Mucosa of descending colon (tissue), 3 donors: ENCODE data around the gene CCDC17. TPM values are rescaled to one million over a fixed set of nuclear protein-coding genes. Genes with fewer than 3 reads are reported as not detected.

ENCODE experiments used
- ATAC-seq: fragments of 200-7000 bp; cut with Tn5 transposase; one replicate; pipeline ENCODE4 v1.9.1; 2020; ENCODE audit warnings: mild to moderate bottlenecking, moderate library complexity
- DNase-seq, 3 donors: peaks; one replicate each; pipeline ENCODE4 v3.0.0-alpha.2; 2020
- H3K36me3 ChIP-seq: fragments of 200-600 bp; one replicate; pipeline ENCODE4 v1.8.0; 2021; ENCODE audit warnings: low read depth, mild to moderate bottlenecking
- H3K4me1 ChIP-seq: fragments of 200-600 bp; one replicate; pipeline ENCODE4 v1.8.0; 2021; ENCODE audit warnings: low read depth, mild to moderate bottlenecking
- H3K4me3 ChIP-seq: fragments of 200-600 bp; one replicate; pipeline ENCODE4 v1.8.0; 2021; ENCODE audit warnings: mild to moderate bottlenecking
- H3K9me3 ChIP-seq: fragments of 200-600 bp; one replicate; pipeline ENCODE4 v1.8.0; 2021; ENCODE audit warnings: mild to moderate bottlenecking
- CTCF ChIP-seq: fragments of 200-600 bp; IDR thresholded peaks from one replicate; pipeline ENCODE4 v1.8.0; 2022; ENCODE audit warnings: antibody characterized with exemption, mild to moderate bottlenecking
- intact Hi-C, 2 donors: fragments of 100-400 bp; cut with DNase I in 1 of 2; cut with micrococcal nuclease in 1 of 2; formaldehyde crosslinking; loops; one replicate each; pipeline versions ENCODE4 v1.11.0 to v1.11.1; 2022; cut with DNase I, micrococcal nuclease
- total RNA-seq, 3 donors: library from RNA; stranded (reverse); fragmentation: NEBNext Ultra II Directional in 2 of 3; extraction: Animal tissue kit (Norgen Biotek cat#: 25700) in 2 of 3; gene quantifications; one replicate each; pipeline versions ENCODE4 v1.2.1 to v1.2.4, GENCODE V29; 2021 to 2023
- donor health status: DM: no; HTN: no; CAD: no; lungs with moderate emphysema.
- donor health status: DM: no; HTN: no; CAD: no.
- donor health status: DM: no; HTN: yes; CAD: no.

Gene CCDC17
- total RNA-seq, 3 donors from 2014 or later = 4.1 to 6.8 (median 6.0) TPM

DNA sequence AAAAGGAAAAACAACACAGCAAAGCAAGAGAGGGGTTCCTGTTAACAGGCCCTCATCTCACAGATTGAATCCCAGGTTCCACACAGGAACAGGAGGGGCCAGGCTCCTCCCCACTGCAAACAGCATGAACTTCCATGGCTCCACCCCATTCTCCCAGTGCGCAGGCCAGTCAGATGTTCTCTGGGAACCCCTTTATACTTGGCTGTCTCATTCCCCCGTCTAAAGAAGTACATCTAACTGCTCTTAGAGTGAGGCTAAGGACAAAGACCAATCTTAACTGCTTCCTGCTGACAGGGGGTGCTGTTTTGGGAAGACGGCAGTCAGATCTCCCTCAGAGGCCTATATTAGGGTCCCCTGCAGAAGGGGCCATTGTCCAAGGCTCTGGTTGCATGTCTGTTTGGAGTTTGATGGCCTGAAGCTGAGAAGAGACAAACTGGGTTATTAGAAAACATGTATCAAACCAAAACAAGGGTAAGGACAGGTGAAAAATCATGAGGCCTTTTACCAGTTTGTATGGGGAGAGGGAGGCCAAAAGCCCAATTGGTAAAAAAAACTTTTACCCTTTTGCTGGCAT, 50.5 kb downstream of the CCDC17 start:
- ATAC-seq = no peak
- TF ChIP-seq CTCF = no peak
- intact Hi-C loops = loop anchor here (5.0 to 10.0 kb wide), 4 partner anchors 56 to 219 kb away; no protein-coding TSS in a partner anchor

DNA sequence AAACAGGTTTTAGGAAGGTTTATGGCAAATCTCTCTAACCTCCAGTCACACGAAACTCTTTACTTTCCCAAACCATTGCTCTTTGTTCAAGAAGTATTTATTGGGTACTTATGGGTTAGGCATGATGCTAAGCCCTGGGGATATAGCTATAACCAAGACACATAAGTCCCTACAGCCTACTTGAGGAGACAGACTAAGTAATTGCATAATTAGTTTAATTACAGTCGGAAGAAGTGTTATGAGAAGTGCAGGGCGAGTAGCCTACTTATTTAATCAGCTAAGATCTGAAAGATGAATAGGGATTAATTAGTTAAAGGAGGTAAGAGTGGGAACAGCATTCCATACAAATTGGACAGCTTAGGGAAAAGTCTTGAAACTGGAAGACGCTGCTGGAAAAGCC, 53.2 kb downstream of the CCDC17 start:
- no peak for TF ChIP-seq CTCF
- Histone ChIP-seq H3K36me3 (peaks cover 4% of the 10 kb centered on the region), H3K9me3 (no peaks in the 10 kb centered on the region), H3K4me1 (no peaks in the 10 kb centered on the region), H3K4me3 (no peak overlapping the region)
- no peak for ATAC-seq
- DNase-seq = no peak
- intact Hi-C loops = loop anchor here (5.0 to 10.0 kb wide), 4 partner anchors 53 to 216 kb away; no protein-coding TSS in a partner anchor

More for the DNA sequence above, 50.5 kb downstream of the CCDC17 start:
- no peak for DNase-seq
- no peaks in the 10 kb centered on the region for H3K4me1 ChIP-seq
- H3K4me3 ChIP-seq = no peak overlapping the region
- H3K9me3 ChIP-seq = no peaks in the 10 kb centered on the region
- no peaks in the 10 kb centered on the region for H3K36me3 ChIP-seq

Other genes with a start within 250 kb of the CCDC17 start
- 10 to 100 TPM; 10.7 to 19.9 (median 10.8) TPM for gene TESK2, start 132.9 kb downstream of the CCDC17 start, total RNA-seq
- gene CCDC163, start 124.0 kb downstream of the CCDC17 start, total RNA-seq = 1 to 10 TPM; 1.3 to 1.6 (median 1.5) TPM
- gene MMACHC, start 123.8 kb downstream of the CCDC17 start, total RNA-seq = 10 to 100 TPM in 2 of 3 donors, 1 to 10 TPM in 1; 9.2 to 12.4 (median 11.2) TPM
- gene PRDX1, start 102.2 kb downstream of the CCDC17 start, total RNA-seq = 100 to 1,000 TPM; 248 to 306 (median 295) TPM
- gene AKR1A1, start 73.2 kb downstream of the CCDC17 start, total RNA-seq = 100 to 1,000 TPM; 118 to 206 (median 190) TPM
- 10 to 100 TPM; 51.5 to 69.1 (median 60.1) TPM for gene NASP, start 40.0 kb downstream of the CCDC17 start, total RNA-seq
- gene GPBP1L1, start 62.5 kb upstream of the CCDC17 start, total RNA-seq = 100 to 1,000 TPM; 167 to 246 (median 179) TPM
- 10 to 100 TPM; 17.2 to 25.5 (median 21.4) TPM for gene TMEM69, start 64.1 kb upstream of the CCDC17 start, total RNA-seq
- 10 to 100 TPM; 18.4 to 21.1 (median 19.2) TPM for gene IPP, start 126.6 kb upstream of the CCDC17 start, total RNA-seq
- gene MAST2, start 179.6 kb upstream of the CCDC17 start, total RNA-seq = 100 to 1,000 TPM in 1 of 3 donors, 10 to 100 TPM in 2; 90.0 to 158 (median 100.0) TPM